ENCODE data around the gene KCNJ6.

DNA sequence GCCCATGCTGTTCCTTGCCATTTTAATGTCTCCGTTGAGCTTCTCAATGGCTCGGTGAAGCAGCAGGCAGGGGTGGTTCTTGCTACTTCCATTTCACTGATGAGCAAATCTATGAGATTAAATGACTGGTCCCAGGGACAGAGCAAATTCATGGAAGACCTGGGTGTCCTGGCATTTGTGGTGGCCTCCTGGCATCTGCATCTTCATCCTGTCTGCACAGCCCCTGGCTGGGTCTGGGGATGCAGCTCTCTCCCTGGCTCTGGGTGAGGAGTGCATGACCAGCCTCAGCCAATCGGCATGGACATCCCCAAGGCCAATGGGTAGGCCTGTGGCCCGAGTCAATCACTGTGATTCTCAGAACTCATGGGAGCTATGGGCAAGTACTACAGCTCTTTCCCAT, 261.7 kb downstream of the KCNJ6 start:
- TF ChIP-seq, protein P1, sequence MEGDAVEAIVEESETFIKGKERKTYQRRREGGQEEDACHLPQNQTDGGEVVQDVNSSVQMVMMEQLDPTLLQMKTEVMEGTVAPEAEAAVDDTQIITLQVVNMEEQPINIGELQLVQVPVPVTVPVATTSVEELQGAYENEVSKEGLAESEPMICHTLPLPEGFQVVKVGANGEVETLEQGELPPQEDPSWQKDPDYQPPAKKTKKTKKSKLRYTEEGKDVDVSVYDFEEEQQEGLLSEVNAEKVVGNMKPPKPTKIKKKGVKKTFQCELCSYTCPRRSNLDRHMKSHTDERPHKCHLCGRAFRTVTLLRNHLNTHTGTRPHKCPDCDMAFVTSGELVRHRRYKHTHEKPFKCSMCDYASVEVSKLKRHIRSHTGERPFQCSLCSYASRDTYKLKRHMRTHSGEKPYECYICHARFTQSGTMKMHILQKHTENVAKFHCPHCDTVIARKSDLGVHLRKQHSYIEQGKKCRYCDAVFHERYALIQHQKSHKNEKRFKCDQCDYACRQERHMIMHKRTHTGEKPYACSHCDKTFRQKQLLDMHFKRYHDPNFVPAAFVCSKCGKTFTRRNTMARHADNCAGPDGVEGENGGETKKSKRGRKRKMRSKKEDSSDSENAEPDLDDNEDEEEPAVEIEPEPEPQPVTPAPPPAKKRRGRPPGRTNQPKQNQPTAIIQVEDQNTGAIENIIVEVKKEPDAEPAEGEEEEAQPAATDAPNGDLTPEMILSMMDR (conservative IDR thresholded peaks at IDR 0.05; ENCODE audit: low read length) = no peak
- TF ChIP-seq EZH2phosphoT487 (IDR thresholded peaks at IDR 0.05; ENCODE audit: borderline replicate concordance, low read depth, low read length) = no peak
